ENCODE results near the gene ATP9B.

DNA sequence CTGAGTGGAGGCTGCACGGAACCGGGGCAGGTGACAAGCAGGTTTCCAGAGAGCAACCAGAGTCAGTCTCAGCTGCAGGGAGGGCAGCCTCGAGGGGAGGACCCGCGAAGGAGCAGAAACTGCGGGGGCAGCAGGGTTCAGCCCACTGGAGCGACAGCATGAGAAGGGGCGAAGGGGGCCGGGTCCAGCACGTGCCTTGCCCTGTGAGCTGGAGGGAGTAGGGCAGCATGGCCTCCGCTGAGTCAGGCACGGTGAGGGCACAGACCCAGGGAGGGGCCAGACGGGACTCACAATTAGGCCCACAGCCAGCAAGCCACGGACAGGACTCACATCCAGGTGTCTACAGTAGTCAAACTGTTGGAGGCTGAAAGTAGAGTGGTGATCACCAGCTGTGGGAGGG lies 22.7 kb upstream of the ATP9B start:
- no peak for TF ChIP-seq CTCF (IDR thresholded peaks at IDR 0.05)
- no peak for TF ChIP-seq POLR2A (IDR thresholded peaks at IDR 0.05)

Data from right lobe of liver (tissue), 4 donors.